ENCODE data around the gene EXOC4.

EXOC4 gene

DNA sequence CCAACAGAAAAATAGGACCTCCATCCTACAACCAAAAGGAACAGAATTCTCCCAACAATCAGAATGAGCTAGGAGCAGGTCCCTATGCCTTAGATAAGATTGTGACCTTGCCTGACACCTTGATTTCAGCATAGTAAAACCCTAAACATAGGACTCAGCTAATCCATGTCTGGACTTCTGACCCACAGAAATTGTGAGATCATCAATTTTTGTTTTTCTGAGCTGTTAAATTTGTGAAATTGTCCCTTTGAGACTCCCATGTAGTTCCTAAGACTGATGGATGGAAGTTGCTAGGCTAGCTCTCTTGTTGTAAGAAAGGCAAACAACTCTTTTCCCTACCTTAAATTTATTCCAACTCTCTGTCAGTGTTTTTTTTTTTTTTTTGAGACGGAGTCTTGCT lies 244.2 kb downstream of the EXOC4 start:
- no peak for DNase-seq (ENCODE audit: low read depth)
- H3K4me3 ChIP-seq (ENCODE audit: low read length), result no peak overlapping the region

GRCh38 chr7:133501771-133502170 lies 248.9 kb downstream of the EXOC4 start:
- no peak for DNase-seq (ENCODE audit: low read depth)
- no peak for TF ChIP-seq CTCF (IDR thresholded peaks at IDR 0.05; ENCODE audit: insufficient read depth, low read depth, low read length, missing control alignments)

More for the DNA sequence above, 244.2 kb downstream of the EXOC4 start:
- TF ChIP-seq CTCF (IDR thresholded peaks at IDR 0.05; ENCODE audit: insufficient read depth, low read depth, low read length, missing control alignments), result no peak

GRCh38 chr7:133502498-133502897 lies 249.6 kb downstream of the EXOC4 start:
- no peak overlapping the region for H3K4me3 ChIP-seq (ENCODE audit: low read length)
- no peak for DNase-seq (ENCODE audit: low read depth)
- TF ChIP-seq CTCF (IDR thresholded peaks at IDR 0.05; ENCODE audit: insufficient read depth, low read depth, low read length, missing control alignments), result no peak

More at GRCh38 chr7:133501771-133502170, 248.9 kb downstream of the EXOC4 start:
- no peak overlapping the region for H3K4me3 ChIP-seq (ENCODE audit: low read length)

- no peak for DNase-seq (ENCODE audit: low read depth)
- no peak for TF ChIP-seq CTCF (IDR thresholded peaks at IDR 0.05; ENCODE audit: insufficient read depth, low read depth, low read length, missing control alignments)
- no peak overlapping the region for H3K4me3 ChIP-seq (ENCODE audit: low read length)
These were observed 250.1 kb downstream of the EXOC4 start for GRCh38 chr7:133502972-133503371.

DNA sequence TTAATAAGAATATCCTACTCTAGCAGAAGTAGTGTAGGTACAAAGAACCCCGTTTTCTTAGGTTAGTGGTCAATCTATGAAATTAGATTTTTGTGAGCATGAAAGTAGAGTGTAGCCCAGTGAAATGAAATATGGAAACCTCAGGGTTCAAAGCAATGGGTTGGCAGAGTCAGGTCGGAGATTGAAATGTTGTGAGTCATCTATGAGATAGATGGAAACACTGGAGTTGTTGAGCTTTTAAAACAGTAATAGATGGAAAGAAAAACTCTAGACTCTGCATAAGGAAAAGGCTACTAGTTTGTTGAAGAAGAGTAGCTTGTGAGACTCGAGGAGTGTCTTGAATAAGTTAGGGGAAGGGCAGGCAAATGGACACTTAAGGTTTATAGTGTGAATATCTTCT lies 251.9 kb downstream of the EXOC4 start:
- DNase-seq (ENCODE audit: low read depth), result no peak
- no peak for TF ChIP-seq CTCF (IDR thresholded peaks at IDR 0.05; ENCODE audit: insufficient read depth, low read depth, low read length, missing control alignments)
- no peak overlapping the region for H3K4me3 ChIP-seq (ENCODE audit: low read length)

- TF ChIP-seq CTCF (IDR thresholded peaks at IDR 0.05; ENCODE audit: insufficient read depth, low read depth, low read length, missing control alignments), result no peak
- H3K4me3 ChIP-seq (ENCODE audit: low read length), result no peak overlapping the region
- no peak for DNase-seq (ENCODE audit: low read depth)
These were observed 256.9 kb downstream of the EXOC4 start for GRCh38 chr7:133509822-133510221.

DNA sequence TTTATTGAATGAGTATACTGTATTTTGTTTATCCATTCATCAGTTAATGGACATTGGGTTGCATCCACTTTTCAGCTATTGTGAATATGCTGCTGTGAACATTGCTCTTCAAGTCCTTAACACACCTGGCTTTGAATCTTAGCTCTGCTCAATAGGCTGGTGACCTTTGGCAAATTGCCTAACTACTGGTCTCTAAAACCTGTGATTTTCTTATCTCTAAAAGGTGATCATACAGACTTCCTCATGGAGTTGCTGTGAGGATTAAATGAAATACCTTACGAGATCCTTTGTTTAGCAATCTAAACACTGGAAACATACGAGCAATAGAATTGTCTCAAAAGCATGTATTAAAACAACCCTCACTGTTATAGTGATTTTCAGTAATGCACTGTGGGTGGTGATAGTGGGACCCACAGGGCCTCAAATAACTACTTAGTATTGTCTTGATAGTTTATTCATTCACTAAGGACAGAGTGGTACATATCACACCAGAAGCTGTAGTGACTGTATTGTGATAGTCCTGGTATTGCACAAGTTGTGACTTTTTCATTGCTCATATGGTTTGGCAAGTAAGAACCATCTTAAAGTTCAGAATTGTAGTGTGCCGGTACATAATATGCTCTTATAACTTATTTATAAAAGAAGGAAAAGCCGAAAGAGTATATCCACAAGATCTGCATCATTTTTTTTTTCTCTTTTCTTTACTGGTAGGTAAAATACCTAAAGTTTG lies 257.6 kb downstream of the EXOC4 start:
- DNase-seq (ENCODE audit: low read depth), result peak; percentile 75
- no peak overlapping the region for H3K4me3 ChIP-seq (ENCODE audit: low read length)
- no peak for TF ChIP-seq CTCF (IDR thresholded peaks at IDR 0.05; ENCODE audit: insufficient read depth, low read depth, low read length, missing control alignments)
